ENCODE measurements around the gene ZNF521.
"Not testable (repeated sequence)": the region's sequence is repeated elsewhere in the genome, so short reads cannot be mapped to it uniquely, and the experiment has no call there.

GRCh38 chr18:25033175-25033574 is 318.8 kb downstream of the ZNF521 start:
- TF ChIP-seq CTCF (IDR thresholded peaks at IDR 0.05; ENCODE audit: insufficient read depth, low read length, poor library complexity, severe bottlenecking); EZH2phosphoT487 (conservative IDR thresholded peaks at IDR 0.05; ENCODE audit: low read length): not testable (repeated sequence)

All from SU-DHL-6 (cell line).